Caco-2 (cell line): Measurements from ENCODE around the gene MTMR10. TPM values are rescaled to one million over a fixed set of nuclear protein-coding genes. Genes with fewer than 3 reads are reported as not detected.

ENCODE experiments used
- BruUV-seq: library from RNA; stranded (reverse); fragments of 400-500 nt; replicated peaks from 2 replicates; lab custom pipeline; 2021; lab: Mats Ljungman, UMichigan
- CTCF ChIA-PET: fragments of 300-600 bp; sonication (Branson Sonifier 250); formaldehyde crosslinking; loops from one replicate; lab custom pipeline; 2022; ENCODE audit warnings: antibody characterized with exemption; lab: Charles Lee
- POLR2A ChIA-PET: fragments of 300-600 bp; sonication (Branson Sonifier 250); formaldehyde crosslinking; loops from one replicate; lab custom pipeline; 2022; ENCODE audit warnings: antibody characterized with exemption; lab: Charles Lee
- DNase-seq, 2 experiments: peaks; one replicate each; pipeline versions ENCODE4 v3.0.0 to v3.0.0-alpha.2; 2020 to 2022
- H3K27me3 ChIP-seq: replicated peaks from 2 replicates; pipeline ENCODE4 v1.6.0; 2011; ENCODE audit warnings: low read length; ENCODE audit not compliant: control insufficient read depth, insufficient read depth
- H3K36me3 ChIP-seq: 2 replicates; pipeline ENCODE4 v1.5.1; 2011; ENCODE audit warnings: low read length; ENCODE audit not compliant: control insufficient read depth, insufficient read depth
- H3K4me1 ChIP-seq: fragments of 250-450 bp; sonication (Bioruptor Pico); 2 replicates; pipeline ENCODE4 v1.5.1; 2020; ENCODE audit warnings: mild to moderate bottlenecking
- H3K4me3 ChIP-seq: 2 replicates; pipeline ENCODE4 v1.5.1; 2011; ENCODE audit warnings: low read depth, mild to moderate bottlenecking, control low read depth, low read length
- H3K9me3 ChIP-seq: fragments of 250-450 bp; sonication (Bioruptor Pico); 2 replicates; pipeline ENCODE4 v1.5.1; 2020; ENCODE audit warnings: mild to moderate bottlenecking, moderate library complexity
- H3K27ac Mint-ChIP-seq: one replicate; pipeline ENCODE4 v1.8.0; 2022; ENCODE audit warnings: mixed read lengths; ENCODE audit not compliant: unreplicated experiment
- H3K27me3 Mint-ChIP-seq: one replicate; pipeline ENCODE4 v1.8.0; 2022; ENCODE audit warnings: mixed read lengths; ENCODE audit not compliant: insufficient read depth, unreplicated experiment
- H3K36me3 Mint-ChIP-seq: one replicate; pipeline ENCODE4 v1.8.0; 2022; ENCODE audit warnings: mild to moderate bottlenecking, mixed read lengths; ENCODE audit not compliant: insufficient read depth, unreplicated experiment
- H3K4me1 Mint-ChIP-seq: one replicate; pipeline ENCODE4 v1.8.0; 2022; ENCODE audit warnings: low read depth, mixed read lengths; ENCODE audit not compliant: unreplicated experiment
- H3K4me3 Mint-ChIP-seq: one replicate; pipeline ENCODE4 v1.8.0; 2022; ENCODE audit warnings: mild to moderate bottlenecking, moderate library complexity, mixed read lengths; ENCODE audit not compliant: unreplicated experiment
- H3K9me3 Mint-ChIP-seq: one replicate; pipeline ENCODE4 v1.8.0; 2022; ENCODE audit warnings: mixed read lengths; ENCODE audit not compliant: unreplicated experiment
- intact Hi-C: fragments of 100-400 bp; cut with micrococcal nuclease; formaldehyde crosslinking; loops from one replicate; pipeline ENCODE4 v1.10.0; 2022; ENCODE audit not compliant: unreplicated experiment
- total RNA-seq: library from RNA; stranded (reverse); gene quantifications from 2 replicates; pipeline ENCODE4 v1.2.3, GENCODE V29; 2022
- TF ChIP-seq, protein P1 (sequence below), 2 experiments: fragments of 200-600 bp in 1 of 2; IDR thresholded peaks; 1 replicate in 1 of 2; 2 replicates in 1 of 2; pipeline versions ENCODE4 v1.5.1 to v1.8.0; 2011 to 2022; ENCODE audit warnings: antibody characterized with exemption in 1 of 2, control low read depth in 1 of 2, inconsistent platforms in 1 of 2, low read depth in 1 of 2, low read length in 1 of 2, mild to moderate bottlenecking in 1 of 2, moderate library complexity in 1 of 2; ENCODE audit not compliant: insufficient read depth in 1 of 2, severe bottlenecking in 1 of 2, unreplicated experiment in 1 of 2

Gene MTMR10
- total RNA-seq, 1 experiment from 2014 or later = 33.2 TPM

DNA sequence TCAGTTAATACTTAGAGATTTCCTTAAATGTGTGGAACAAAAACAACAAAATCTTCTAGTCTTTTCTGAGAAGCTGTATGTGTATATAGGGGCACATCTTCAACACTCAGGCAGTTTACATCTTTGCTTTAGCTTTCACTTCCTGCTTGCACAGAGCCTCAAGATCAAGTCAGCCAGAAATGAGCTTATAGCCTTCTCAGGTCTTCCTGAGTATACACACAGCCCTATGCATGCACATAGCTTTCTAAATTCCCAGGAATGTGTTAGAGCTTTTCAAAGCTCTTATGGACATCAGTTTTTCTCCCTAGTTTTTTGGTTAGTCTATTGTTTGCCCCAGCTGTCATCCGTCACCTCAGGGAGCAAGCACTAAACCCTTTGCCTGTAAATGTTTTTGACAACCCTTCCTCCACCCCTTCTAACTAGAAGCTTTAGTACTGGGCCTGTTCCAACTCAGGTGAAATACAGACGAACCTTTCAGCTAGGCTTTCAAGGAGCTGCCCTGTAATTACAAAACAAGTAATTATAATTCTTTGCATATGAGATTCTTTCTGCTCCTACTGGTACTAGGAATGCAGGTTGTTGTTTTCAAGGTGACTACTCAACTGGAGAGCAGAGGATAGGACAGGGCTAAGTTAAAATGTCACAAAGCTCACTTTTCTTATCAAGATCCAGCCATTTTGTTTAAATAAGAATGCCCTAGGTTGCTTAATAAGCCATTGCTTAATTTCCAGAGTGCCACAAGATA is 22.6 kb upstream of the MTMR10 start:
- peak overlapping the region; percentile 17 for H3K4me3 Mint-ChIP-seq
- intact Hi-C loops = loop anchor here (1.0 kb wide), 2 partner anchors 10 to 23 kb away; partner anchors contain the start of gene MTMR10
- no TSS peak for BruUV-seq
- peaks cover 8% of the 10 kb centered on the region for H3K36me3 Mint-ChIP-seq
- peaks cover 25% of the 10 kb centered on the region for H3K4me1 Mint-ChIP-seq
- CTCF ChIA-PET = interaction anchor here (0.6 to 1.9 kb wide), 4 partner anchors 20 to 245 kb away, joined by 4 to 8 read pairs (median 7); partner anchors contain the start of gene MTMR10
- DNase-seq = peak in 1 of 2 experiments; percentile 16
- peaks cover 4% of the 10 kb centered on the region for H3K27me3 Mint-ChIP-seq
- H3K27ac Mint-ChIP-seq = peak overlapping the region; percentile 83
- Histone ChIP-seq H3K4me1 (peaks cover 21% of the 10 kb centered on the region), H3K9me3 (peaks cover 14% of the 10 kb centered on the region), H3K36me3 (no peaks in the 10 kb centered on the region), H3K27me3 (no peaks in the 10 kb centered on the region), H3K4me3 (no peak overlapping the region)
- TF ChIP-seq, protein P1, sequence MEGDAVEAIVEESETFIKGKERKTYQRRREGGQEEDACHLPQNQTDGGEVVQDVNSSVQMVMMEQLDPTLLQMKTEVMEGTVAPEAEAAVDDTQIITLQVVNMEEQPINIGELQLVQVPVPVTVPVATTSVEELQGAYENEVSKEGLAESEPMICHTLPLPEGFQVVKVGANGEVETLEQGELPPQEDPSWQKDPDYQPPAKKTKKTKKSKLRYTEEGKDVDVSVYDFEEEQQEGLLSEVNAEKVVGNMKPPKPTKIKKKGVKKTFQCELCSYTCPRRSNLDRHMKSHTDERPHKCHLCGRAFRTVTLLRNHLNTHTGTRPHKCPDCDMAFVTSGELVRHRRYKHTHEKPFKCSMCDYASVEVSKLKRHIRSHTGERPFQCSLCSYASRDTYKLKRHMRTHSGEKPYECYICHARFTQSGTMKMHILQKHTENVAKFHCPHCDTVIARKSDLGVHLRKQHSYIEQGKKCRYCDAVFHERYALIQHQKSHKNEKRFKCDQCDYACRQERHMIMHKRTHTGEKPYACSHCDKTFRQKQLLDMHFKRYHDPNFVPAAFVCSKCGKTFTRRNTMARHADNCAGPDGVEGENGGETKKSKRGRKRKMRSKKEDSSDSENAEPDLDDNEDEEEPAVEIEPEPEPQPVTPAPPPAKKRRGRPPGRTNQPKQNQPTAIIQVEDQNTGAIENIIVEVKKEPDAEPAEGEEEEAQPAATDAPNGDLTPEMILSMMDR (IDR thresholded peaks at IDR 0.05; ENCODE audit: insufficient read depth in 1 of 2, low read depth in 1 of 2, low read length in 1 of 2, severe bottlenecking in 1 of 2, unreplicated experiment in 1 of 2) = no peak
- H3K9me3 Mint-ChIP-seq = peaks cover 27% of the 10 kb centered on the region
- POLR2A ChIA-PET = interaction anchor here (0.8 to 2.9 kb wide), 3 partner anchors 10 to 25 kb away, joined by 10 to 16 read pairs (median 16); partner anchors contain the start of gene MTMR10

DNA sequence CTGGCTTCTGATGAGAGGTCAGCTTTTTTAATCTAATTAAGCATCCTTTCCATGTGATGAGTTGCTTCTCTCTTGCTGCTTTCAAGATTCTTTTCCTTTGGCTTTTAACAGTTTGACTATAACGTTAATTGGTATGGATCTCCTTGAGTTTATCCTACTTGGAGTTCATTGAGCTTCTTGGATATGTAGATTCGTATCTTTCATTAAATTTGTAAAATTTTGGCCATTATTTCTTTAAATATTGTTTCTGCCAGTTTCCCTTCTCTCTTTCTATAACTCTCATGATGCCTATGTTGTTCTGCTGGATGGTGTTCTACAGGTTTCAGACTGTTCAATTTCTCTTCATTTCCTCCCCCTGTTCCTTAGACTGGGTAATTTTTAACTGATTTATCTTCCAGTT is 21.0 kb upstream of the MTMR10 start:
- BruUV-seq = no TSS peak
- Mint-ChIP-seq H3K4me1 (peaks cover 25% of the 10 kb centered on the region), H3K27ac (no peak overlapping the region), H3K27me3 (peaks cover 4% of the 10 kb centered on the region), H3K4me3 (no peak overlapping the region), H3K9me3 (peaks cover 27% of the 10 kb centered on the region), H3K36me3 (peaks cover 8% of the 10 kb centered on the region)
- Histone ChIP-seq H3K27me3 (no peaks in the 10 kb centered on the region), H3K4me3 (no peak overlapping the region), H3K4me1 (peaks cover 21% of the 10 kb centered on the region), H3K36me3 (no peaks in the 10 kb centered on the region), H3K9me3 (peaks cover 14% of the 10 kb centered on the region)
- POLR2A ChIA-PET = no interaction called here
- DNase-seq = no peak
- intact Hi-C loops = no loop called here
- CTCF ChIA-PET = no interaction called here
- TF ChIP-seq, protein P1 (IDR thresholded peaks at IDR 0.05; ENCODE audit: insufficient read depth in 1 of 2, low read depth in 1 of 2, low read length in 1 of 2, severe bottlenecking in 1 of 2, unreplicated experiment in 1 of 2) = no peak

DNA sequence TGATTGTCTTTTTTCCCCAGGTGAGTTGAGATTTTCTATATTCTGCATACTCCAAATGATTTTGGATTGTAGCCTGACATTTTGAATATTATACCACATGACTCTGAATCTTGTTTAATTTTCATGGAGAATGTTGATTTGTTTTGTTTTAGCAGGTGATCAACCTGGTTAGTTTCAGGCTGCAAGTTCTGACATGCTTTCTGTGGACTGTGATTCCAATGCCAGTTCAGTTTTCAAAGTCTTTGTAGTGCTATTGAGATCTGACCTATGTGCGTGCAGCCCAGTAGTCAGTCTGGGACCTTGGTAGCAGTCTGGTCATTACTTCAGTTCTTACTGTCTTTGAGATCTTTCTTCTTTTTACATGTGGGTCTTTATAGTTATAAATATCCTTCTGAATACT is 18.6 kb upstream of the MTMR10 start:
- intact Hi-C loops = no loop called here
- H3K4me1 Mint-ChIP-seq = peaks cover 22% of the 10 kb centered on the region
- BruUV-seq = no TSS peak

More for the DNA sequence above, 18.6 kb upstream of the MTMR10 start:
- Histone ChIP-seq H3K4me1 (peaks cover 17% of the 10 kb centered on the region), H3K9me3 (peaks cover 14% of the 10 kb centered on the region), H3K36me3 (no peaks in the 10 kb centered on the region), H3K4me3 (no peak overlapping the region), H3K27me3 (no peaks in the 10 kb centered on the region)
- peaks cover 4% of the 10 kb centered on the region for H3K27me3 Mint-ChIP-seq
- no peak overlapping the region for H3K4me3 Mint-ChIP-seq
- CTCF ChIA-PET = no interaction called here
- POLR2A ChIA-PET = no interaction called here
- H3K36me3 Mint-ChIP-seq = peaks cover 8% of the 10 kb centered on the region
- no peak for DNase-seq
- H3K9me3 Mint-ChIP-seq = peaks cover 27% of the 10 kb centered on the region
- no peak overlapping the region for H3K27ac Mint-ChIP-seq
- TF ChIP-seq, protein P1 (IDR thresholded peaks at IDR 0.05; ENCODE audit: insufficient read depth in 1 of 2, low read depth in 1 of 2, low read length in 1 of 2, severe bottlenecking in 1 of 2, unreplicated experiment in 1 of 2) = no peak
